ENCODE measurements around the gene MRE11. TPM values are rescaled to one million over a fixed set of nuclear protein-coding genes. Genes with fewer than 3 reads are reported as not detected.

MRE11 gene
- total and polyA plus RNA-seq, 10 of the 15 experiments (the other 5 are each of a cell fraction or from before 2014, with no cell fraction given), result 16.2 to 39.2 (median 26.9) TPM

- TF ChIP-seq IRF5 (IDR thresholded peaks at IDR 0.05; ENCODE audit: borderline replicate concordance) (no peak), JUND (IDR thresholded peaks at IDR 0.05; ENCODE audit: low read depth, low read length) (peak; percentile 60; the same call in 1 of the 2 replicates), MXI1 (IDR thresholded peaks at IDR 0.05; ENCODE audit: low read depth, low read length) (peak; percentile 41; the same call in 1 of the 2 replicates), SMARCA5 (IDR thresholded peaks at IDR 0.05) (no peak), TBL1XR1 (IDR thresholded peaks at IDR 0.05; ENCODE audit: low read depth, low read length) (no peak), MAX (IDR thresholded peaks at IDR 0.05; ENCODE audit: low read depth, low read length) (no peak), HDAC2 (IDR thresholded peaks at IDR 0.05) (no peak), BCLAF1 (IDR thresholded peaks at IDR 0.05) (no peak), USF2 (IDR thresholded peaks at IDR 0.05; ENCODE audit: borderline replicate concordance, low read depth, low read length) (no peak), SREBF2 (IDR thresholded peaks at IDR 0.05; ENCODE audit: low read length) (no peak), CTCF (IDR thresholded peaks at IDR 0.05 in 2 of 3, conservative IDR thresholded peaks at IDR 0.05 in 1 of 3; ENCODE audit: control insufficient read depth in 2 of 3, extremely low read depth in 1 of 3, insufficient read depth in 1 of 3, low read depth in 3 of 3, low read length in 3 of 3) (no peak), PBX3 (IDR thresholded peaks at IDR 0.05; ENCODE audit: insufficient replicate concordance, low read depth, low read length) (no peak), IKZF2 (IDR thresholded peaks at IDR 0.05) (peak; percentile 48 to 56; a peak in 2 of 4 replicates), BCL3 (IDR thresholded peaks at IDR 0.05; ENCODE audit: borderline replicate concordance, insufficient read depth, low read depth, low read length, poor library complexity, severe bottlenecking) (peak; percentile 48), TCF12 (IDR thresholded peaks at IDR 0.05; ENCODE audit: low read depth, low read length) (no peak), POU2F2 (IDR thresholded peaks at IDR 0.05; ENCODE audit: borderline replicate concordance, low read depth, low read length) (no peak), MEF2A (IDR thresholded peaks at IDR 0.05; ENCODE audit: insufficient read depth, low read depth, low read length) (0 out of 2 replicates have a peak, but pooled peaks have one; percentile 52), ATF7 (IDR thresholded peaks at IDR 0.05; ENCODE audit: low read depth) (peak; percentile 89), RAD51 (IDR thresholded peaks at IDR 0.05) (0 out of 2 replicates have a peak, but pooled peaks have one; percentile 7), GABPA (IDR thresholded peaks at IDR 0.05; ENCODE audit: low read depth) (no peak), NFXL1 (IDR thresholded peaks at IDR 0.05; ENCODE audit: borderline replicate concordance) (no peak)
These were observed 24.2 kb downstream of the MRE11 start (continued) for GRCh38 chr11:94469416-94469815.
